GM21526 (cell line): ENCODE data around the gene BRD8.

Source experiments
- ATAC-seq: cut with Tn5 transposase; IDR thresholded peaks from one replicate; pipeline ENCODE4 v1.9.1; 2021; ENCODE audit warnings: moderate library complexity; ENCODE audit not compliant: unreplicated experiment, low FRiP score

Gene BRD8

DNA sequence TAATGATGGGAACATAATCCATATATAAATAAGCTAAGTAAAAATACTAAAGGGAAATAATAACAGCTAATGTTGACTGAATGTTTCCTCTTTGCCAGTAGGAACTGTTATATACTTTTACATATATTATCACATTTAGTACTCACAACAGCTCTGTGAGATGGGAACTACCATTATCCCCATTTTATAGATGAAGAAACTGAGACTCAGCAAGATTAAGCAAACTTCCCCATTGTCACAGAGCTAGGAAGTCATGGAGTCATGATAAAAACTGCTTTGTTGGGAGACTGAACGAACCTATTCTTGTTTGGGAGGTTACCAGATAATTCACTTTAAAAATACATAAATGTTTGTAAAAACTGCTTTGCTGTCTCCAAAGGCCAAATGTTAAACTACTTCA, 71.2 kb downstream of the BRD8 start:
- ATAC-seq, result no peak

DNA sequence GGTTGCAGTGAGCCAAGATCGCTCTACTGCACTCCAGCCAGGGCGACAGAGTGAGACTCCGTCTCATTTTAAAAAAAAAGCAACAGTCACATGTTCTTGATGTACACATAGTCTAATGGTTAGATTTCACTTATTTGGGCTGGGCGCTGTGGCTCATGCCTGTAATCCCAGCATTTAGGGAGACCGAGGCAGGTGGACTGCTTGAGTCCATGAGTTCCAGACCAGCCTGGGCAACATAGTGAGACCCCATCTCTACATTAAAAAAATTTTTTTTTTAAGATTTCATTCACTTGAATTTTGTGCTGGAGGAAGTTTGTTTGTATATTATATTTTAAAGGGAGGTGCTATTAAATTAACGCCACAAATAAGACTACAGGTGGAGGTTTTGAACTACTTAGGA, 72.7 kb downstream of the BRD8 start:
- ATAC-seq, result no peak

DNA sequence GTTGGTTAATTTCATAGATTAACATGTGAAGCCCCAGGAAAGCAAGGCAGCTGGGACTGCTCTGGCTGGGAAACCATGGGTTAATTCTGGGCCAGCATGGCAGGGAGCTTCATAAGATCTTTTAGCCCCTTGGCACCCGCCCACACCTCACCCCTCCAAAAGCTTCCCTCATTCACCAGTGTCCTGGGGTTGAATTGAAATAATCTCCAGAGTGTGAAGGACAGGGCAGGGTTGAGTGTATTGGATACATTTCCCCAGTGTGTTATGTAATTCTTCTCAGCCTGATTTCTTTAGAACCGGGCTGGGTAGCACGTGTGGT, 75.2 kb downstream of the BRD8 start:
- ATAC-seq, result no peak

DNA sequence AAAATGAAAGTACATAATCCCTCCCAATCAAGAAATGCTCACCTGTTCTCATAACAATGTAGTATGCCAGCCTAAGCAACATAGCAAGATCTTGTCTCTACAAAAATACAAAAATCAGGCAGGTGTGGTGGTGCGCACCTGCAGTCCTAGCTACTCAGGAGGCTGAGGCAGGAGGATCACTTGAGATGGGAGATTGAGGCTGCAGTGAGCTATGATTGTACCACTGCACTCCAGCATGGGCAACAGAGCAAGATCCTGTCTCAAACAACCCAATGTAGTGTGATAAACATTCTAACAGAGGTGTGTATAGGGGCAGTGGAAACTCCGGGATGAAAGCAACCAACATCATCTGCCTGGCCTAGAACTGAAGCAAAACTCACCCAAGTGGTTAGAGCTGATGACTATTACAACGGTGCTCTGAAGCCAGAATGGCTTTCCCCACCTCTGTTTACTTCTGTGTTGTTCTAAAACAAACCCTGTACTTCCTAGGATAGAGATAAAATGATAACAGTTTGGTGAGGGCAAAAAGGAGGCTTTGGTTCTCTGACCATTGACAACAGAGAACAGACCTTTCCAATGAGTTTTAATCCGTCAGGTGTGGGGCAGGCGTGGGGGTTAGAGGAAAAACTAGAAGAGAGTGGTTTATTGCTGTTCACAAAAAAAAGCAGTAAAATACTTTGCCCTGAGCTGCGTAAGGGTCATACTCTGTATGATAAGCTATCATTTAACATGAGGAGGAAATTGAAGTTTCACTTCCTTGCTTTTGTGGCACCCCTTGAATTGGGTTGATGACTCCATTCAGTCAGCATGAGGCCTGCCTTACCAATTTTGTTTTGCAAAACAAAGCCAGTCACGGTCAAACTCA, 75.7 kb downstream of the BRD8 start:
- peak; percentile 74 for ATAC-seq

DNA sequence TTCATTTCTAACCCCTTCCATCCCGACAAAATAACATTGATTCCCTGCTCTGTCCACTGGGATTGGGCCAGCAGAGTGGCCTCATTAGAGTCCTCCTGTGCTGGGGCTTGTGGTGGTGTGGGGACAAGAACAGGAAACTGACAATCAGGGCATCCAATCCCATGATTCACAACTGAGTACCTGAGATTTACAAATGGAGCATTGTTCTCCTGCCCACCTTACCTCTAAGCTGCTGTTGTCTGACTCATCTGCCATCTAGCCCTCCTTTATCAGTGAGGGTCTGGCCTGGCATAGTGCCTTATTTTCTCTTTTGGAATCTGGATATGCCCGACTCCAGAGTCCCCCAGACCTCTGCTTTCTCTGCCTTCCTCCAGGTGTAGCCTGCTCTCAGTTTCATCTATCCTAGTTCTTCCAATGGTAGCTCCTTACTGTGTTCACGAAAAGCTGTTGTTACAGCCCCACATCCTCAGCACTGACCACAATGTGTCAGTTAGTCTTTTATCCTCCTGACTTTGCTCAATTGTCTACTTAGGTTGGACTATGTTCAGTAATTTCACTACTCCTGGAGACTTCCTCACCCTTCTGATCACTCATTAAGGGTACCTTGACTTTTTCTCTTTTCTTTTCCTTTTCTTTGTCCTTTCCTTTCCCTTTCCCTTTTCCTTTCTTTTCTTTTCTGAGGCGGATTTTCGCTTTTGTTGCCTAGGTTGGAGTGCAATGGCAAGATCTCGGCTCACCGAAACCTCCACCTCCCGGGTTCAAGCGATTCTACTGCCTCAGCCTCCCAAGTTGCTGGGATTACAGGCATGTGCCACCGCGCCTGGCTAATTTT, 81.2 kb downstream of the BRD8 start:
- ATAC-seq, result no peak

- no peak for ATAC-seq
These were observed 82.1 kb downstream of the BRD8 start for GRCh38 chr5:138096363-138096762.

DNA sequence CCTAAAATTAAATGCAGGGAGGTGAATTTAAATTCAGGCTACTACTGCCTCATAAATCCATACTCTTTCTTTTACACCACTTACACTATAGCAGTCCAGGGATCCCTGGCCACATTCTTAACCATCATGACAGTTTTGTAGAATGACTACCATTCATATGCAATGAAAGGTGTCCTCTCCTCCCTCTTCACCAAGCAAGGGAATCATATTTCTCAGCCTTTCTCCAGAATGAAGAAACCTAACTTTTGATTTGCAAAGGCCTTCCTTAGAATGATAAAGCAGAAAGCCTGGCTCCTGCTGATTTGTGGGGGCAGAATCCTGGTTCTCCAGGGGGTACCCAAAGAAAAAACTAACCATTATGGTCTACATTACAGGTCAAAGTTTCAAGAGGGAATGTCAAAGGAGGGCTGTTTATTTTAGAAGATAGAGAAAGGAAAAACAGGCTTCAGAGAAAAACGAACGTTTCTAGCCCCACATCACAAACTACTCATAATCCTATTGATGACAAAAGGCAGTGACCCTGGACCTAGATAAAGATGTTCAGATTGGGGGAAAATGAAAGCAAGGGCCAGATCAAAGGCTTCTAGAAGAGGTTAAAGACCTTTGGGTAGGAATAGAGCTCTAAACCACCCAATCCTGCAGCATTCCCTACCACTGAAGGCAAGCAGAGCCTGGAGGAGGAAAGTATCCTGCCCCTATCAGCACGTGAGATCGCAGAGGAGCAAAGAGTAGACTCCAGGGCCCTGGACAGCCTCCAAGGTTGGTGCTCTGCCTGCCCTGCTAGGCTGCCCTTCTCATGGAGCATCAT, 83.1 kb downstream of the BRD8 start:
- ATAC-seq, result no peak

DNA sequence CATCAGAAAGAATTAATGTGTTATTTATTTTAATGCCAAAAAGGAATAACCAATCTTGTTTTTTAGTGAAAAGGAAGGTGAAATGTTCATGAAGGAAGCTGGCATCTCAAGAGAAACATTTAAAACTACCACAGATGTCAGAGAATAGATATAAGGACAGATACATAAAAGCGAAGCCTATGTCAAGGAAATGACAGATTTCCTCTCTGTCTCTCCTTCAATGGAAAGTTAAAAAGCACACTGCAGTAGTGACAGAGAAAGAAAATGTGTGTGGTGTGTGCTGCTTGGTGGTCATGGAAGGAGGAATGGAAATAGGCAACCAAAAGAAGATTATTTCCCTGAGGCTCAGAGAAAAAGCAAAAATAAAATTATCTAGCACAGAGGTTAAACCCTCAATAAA, 85.4 kb downstream of the BRD8 start:
- no peak for ATAC-seq

DNA sequence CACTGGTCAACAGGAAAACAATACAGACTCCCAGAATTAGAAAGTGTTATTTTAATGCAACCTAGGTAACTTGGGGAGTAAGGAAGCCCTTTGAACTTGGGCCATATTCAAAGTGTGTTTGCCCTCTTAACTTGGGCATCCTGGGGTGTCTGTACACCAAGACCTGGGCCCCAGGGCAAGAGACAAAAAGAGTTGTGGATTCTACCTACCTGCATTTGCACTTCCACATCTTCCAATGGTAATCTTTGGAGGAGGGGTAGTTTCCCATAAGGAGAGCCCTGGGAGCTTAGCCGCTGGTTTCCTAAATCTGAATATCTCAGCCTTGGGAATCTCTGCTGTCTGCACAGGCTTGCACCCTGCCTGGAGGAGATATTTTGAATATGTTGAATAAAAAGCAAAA, 86.1 kb downstream of the BRD8 start:
- ATAC-seq, result no peak

DNA sequence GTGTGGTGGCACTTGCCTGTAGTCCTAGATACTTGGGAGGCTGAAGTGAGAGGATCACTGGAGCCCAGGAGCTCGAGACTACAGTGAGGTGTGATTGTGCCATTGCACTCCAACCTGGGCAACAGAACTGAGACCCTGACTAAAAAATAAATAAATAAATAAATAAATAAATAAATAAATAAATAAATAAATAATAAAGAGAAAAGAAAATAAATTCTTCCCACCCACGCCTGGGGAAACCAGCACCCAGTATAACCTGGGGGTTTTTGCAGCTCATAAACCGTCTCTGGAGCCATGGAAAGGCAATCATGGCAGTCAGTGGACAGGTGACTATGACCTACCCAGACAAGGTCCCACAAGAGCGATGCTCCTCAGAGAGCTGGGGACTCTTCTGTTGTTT, 86.7 kb downstream of the BRD8 start:
- ATAC-seq, result no peak
